ENCODE data around the gene RTL1.

Gene RTL1

DNA sequence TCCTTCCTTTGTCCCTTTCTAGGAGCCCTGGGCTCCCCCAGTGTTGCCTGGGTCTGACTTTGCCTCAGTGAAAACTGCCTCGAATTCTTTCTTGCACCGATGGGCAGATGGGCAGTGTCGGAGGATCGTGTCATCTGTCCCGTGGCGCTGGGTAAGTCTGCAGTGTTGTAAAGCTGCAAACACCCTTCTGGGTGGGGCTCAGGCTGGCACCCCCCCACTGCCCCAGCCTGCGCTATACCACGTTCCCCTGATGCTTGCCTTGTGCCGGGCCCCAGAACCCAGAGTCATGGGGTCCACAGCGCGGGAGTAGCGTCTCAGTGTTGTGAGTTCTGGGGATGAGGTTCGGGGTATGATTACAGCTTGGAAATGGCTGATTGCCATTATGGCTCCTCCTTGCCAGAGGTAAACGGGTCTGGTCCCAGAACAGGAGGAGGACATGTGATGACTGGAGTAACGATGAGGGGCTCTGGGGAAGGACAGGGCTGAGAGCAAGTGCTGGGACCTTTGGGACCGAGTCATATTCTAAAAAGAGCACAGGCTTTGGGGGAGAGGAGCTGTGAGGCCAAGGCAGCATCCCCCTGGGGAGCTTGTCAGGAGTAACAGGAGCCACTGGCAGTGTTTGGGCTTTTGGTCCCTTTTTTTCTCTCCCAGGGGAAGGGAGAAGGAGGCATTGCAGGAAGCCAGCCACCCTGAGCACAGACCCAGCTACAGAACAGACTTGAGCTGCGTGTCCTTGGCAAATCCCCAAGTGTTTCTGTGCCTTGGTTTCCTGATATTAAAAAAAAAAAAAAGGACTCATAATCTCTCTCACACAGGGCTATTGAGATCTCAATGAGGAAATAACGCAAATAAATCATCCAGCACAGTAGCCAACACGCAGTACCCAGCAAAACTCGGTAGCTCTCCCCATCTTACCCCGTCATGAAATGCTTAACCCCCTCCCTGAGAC is 4.3 kb downstream of the RTL1 start:
- no peak for DNase-seq (ENCODE audit: low read depth)

DNA sequence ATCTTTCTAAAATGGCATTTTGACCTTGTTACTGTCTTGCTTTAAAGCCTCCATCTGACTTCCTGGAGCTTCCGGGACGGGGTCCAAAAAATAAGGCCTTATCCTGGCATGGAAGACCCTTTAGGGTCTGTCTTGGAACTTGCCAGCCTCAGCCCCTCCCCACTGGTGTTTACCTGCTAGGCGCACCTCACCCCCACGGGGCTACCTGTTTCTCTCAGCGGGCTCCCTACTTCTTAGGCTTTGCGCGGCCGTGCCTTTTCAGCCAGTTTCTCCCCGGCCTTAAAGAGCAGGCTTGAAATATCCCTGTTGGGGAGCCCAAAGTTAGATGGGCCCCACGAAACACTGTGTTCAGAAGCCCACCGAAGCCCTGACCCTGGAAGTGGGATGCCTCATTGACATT is 5.1 kb downstream of the RTL1 start:
- DNase-seq (ENCODE audit: low read depth), result no peak

DNA sequence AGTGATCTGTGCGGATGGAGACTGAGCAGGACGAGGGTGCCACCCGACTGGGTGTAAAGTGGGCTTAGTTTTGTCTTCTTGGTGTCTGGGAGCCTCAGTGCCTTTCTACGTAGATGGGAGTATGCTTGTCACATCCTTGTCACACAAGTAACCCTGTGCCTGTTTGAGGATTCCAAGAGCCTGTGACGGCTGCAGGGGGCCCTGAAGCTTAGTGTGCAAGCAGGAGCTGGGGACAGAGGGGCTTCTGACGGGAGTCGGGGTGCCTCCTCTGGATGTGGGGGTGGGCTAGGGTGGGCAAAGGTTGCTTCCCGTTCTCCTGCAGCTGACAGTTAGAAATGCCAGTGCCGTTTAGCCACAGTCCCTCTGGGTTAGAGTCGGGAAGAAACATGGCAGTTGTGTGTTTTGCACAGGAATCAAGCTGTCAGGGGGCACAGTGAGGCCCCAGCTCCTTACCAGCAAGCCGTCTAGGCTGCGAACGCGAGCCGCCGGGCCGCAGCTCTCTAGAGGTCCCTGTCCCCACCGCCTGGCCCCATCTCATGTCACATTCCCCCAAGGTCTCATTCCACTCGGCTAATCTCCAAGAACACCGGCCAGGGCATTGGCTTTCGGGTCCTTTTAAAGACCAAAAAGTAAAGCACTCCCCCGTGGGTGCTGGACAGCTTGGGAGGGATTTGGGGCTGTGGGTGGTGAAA is 7.0 kb downstream of the RTL1 start:
- no peak for DNase-seq (ENCODE audit: low read depth)

DNA sequence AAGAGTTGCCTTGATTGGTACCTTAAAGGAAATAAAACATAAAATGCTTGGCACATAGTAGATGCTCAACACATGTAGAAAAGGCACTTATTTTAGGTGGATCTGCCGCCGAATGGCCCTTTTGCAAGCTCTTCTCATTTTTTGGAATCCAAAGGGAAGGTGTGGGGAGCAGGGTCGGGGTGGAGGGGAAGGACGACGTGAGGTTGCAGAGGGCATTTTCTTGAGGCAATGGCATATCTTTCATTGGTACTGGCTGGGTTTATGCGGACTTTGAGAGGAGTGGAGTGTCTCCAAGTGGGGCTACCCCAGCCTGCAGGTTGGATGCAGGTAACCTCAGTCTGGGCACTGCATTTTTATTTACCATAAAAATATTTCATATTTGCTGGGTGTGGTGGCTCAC is 8.1 kb downstream of the RTL1 start:
- DNase-seq (ENCODE audit: low read depth), result no peak

DNA sequence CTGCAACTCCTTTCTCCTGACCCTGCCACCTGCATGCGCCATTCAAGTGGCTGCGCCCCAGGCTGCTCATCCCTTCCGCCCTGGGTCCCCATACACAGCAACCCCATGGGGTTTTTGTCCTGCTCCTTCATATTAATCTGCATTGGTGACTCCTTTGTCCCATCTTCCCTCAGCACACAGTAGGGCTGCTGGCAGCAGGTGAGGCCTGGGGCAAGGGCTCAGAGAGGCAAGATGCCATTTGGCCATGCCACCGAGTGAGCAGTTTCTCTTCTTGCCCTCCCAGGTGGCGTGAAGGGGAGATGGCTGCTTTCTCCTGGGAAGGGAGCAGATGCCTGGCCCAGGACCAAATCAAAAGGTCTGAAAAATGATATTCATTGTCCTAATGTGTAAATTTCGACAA is 9.1 kb downstream of the RTL1 start:
- no peak for DNase-seq (ENCODE audit: low read depth)

DNA sequence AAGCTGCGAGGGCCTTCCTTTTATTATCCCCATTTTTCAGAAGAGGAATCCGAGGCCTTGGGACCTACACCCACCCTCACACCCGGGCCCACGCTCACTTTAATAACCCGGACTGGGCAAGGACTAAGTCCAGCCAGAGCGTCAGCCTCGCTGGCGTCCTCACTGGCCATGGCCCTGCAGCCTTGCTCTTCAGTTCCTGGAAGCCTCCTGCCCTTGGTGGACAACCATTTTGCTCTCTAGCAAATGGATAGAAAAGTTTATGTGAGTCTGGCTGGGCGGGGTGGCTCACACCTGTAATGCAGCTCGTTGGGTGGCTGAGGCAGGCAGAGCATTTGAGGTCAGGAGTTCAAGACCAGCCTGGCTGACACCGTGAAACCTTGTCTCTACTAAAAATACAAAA is 9.8 kb downstream of the RTL1 start:
- DNase-seq (ENCODE audit: low read depth), result no peak

DNA sequence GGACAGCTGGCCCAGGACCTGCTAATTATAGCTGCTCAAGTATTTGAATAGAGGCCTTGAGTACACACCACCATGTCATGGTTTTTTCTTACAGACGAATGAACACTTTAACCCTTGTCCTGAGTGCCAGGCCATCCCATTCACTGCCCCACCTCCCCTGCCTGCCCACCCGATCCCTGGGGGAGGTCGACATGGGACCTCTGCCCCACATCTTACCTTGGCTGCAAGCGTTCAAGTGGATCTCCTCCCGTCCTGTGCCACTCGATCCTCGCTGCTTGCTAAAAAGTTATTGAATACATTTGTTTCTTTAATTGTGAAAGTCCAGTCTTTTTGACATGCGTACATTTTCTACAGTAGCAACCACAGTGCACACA is 10.3 kb downstream of the RTL1 start:
- DNase-seq (ENCODE audit: low read depth), result no peak

DNA sequence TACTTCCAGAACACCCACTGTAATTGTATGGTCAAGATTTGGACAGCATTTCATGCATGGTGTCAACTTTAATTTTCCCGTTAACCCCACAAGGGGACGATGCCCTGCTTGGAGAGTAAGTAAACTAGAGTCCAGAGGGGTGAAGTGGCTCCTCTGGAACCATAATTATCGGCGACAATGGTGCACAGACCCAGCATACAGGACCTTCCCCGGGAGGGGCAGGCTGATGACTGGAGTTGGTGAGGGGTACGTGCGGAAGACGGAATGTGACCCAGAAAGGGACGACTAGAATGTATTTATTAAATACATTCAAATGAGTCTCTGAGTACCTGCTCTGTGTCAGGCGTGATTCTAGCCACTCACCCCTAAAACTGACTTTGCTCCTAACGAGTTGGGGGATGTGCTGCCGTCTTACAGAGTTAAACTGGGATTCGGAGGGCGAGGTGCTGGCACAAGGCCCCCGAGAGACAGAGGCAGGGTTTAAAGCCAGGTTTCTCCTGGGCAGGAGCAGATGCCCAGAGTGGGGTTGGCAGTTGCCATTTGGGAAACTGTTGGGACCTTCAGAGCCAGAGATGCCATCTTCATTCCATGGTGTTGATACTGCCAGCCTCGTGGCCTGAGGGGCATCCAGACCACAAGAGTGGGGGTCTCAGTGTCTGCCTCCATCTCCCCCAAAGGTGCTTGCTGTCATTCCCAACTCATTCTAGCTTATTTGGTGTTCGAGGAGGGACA is 10.9 kb downstream of the RTL1 start:
- DNase-seq (ENCODE audit: low read depth), result no peak

DNA sequence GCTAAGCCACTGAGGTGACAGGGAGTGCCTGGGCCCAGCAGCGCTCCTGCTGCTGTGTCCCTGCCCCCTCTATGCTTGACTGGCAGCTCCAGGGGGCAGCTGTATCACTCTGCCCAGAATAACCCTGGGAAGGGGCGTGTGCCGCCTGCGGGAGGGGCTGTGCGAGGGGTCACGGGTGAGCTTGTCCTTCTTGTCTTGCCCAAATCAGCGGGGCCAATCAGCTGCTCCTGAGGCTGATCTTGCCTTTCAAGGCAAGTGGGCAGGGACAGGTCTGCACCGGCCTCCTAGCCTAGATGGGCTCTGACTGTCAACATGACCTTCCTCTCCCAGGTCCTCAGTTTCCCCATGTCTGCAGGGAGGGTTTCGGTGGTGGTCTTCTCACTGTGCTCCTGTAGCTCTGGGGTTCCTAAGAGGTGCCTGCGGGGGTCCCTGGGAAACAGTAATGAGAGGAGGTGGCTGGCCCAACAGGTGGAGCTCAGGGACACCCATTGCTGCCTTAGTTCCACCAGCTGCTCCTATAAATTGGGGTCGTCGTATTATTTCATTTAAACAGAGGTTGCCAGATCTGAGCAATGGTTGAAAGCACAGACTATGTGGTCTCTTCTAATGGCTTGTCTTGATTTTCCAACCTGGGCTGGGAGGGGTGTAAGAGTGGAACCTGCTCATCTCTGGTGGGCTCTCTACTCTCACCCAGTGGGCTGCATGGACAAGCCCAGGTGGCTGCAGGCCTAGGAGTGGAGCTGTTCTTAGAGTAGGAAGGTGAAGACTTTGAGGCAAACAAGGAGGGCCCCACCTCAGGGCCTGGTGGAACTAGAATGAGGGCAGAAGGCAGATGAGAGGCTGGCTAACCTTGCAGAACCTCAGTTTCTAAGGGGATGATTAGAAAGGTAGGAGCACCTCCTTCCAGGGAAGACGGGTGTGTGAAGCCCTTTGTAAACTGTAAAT is 11.7 kb downstream of the RTL1 start:
- DNase-seq (ENCODE audit: low read depth), result no peak

DNA sequence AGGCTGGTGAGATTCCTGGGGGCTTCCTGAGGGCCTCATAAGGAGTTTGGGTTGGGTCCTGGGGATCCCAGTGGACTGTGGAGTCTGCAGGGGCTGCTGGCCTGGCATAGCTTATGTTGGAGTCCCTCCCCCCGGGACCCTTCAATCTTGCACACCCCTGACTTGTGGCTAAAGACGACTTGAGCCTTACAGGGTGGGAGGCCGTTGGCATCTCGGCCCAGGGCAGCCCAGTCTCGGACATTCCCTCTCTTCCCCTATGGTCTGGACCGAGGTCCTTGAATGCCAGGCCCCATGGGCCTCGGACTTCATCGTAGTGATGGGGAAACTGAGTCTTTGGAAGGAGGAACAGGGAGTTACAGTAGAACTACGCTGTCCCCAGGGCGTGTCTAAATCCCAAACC is 12.5 kb downstream of the RTL1 start:
- no peak for DNase-seq (ENCODE audit: low read depth)

DNA sequence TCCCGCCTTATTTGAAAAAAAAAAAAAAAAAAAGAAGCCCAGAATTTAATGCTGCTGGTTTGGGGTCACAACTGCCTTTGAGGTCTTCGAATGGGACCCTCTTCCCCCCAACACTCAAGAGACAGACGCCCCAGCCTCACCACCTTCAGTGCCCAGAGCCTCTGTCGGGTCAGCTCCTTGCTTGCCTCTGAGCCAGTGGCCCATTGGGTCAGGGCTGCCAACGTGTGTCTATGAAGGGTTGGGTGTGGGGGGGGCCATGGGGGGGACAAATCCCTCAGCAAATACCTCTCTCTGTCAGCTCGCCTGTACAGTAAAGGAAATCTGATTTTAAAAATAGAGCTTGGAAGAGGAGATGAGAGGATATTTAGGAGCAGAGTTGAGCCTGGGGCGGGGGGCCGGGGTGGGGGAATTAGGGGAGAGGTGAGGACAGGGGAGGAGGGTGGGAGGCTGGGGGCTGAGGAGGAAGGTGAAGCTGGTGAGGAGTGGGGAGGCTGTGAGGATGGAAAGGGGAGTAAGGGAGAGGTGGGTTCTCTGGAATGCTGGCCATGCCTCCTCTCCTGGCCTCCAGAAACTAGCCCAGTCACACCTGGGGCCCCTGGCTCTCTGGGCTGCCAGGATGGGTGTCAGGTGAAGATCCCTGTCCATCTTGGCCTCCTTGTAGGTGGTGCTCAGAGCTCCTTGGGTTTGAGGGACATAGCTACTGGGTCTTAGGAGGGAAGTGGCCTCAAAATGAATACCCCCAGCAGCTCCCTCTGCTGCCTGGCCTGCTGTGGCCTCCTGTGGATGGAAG is 13.3 kb downstream of the RTL1 start:
- DNase-seq (ENCODE audit: low read depth), result no peak

DNA sequence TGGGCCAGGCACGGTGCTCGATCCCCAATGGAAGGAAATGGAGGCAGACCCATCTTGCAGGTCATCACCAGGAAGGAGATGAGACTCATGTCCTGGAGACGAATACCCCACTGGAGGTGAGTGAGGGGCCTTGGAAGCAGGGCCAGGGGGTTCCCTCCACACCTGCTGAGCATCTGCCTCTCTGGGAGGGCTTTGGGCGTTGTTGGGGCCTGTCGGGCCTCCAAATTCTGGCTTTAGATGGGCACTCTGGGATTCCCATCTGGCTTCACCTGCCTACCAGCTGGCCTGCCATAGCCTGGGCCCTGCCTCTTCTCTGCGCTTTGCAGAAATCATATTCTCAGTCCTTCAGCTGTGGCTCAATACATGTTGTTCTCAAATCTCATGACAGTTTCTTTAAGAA is 13.9 kb downstream of the RTL1 start:
- DNase-seq (ENCODE audit: low read depth), result no peak

DNA sequence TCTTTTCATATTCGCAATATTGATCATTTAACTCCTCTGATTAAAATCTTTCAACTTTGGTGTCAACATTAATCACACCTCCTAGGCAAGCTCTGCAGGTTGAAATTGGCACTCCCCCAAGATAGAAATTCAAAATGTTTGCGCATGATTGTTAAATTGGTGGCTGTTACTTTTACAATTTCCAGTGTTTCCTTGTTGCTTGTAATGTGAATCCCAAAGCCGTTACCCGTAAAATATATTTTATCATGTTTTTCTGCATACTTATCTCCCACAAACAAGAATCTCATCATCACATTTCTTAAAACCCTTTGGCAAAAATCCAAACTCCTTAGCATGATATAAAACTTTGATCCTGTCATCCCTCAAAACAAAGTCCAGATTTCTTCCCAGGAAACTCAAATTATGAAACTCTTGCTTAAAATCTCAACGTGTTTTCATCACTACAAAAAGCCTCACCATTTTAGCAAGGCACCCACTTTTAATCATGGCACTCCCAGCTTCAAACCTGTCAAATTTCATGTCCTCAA is 14.7 kb downstream of the RTL1 start:
- no peak for DNase-seq (ENCODE audit: low read depth)

DNA sequence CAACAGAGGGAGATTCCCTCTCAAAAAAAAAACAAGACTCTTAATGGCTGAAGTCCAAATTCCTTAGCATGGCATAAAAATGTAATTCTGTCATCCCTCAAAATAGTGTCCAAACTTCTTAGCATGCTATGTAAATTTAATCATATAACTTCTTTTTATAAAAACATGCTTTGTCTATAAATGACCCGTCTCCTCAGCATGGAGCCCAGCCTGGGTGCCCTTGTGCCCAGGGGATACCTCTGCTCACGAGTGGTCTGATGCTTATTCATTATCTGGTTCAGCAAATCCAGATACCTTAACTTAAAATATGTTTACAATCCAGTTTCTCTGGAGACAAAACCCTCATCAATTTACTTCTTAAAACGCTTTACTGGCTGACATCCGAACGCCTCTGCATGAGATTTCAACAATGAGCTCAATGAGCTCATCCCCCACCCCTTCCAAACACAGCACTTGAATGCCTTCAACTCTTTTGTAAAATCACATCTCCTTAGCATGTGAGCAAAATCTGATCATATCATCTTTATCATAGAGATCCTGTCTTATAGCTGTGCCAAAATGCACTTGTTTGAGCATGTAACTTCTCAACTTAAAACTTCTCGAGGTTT is 15.7 kb downstream of the RTL1 start:
- DNase-seq (ENCODE audit: low read depth), result no peak

DNA sequence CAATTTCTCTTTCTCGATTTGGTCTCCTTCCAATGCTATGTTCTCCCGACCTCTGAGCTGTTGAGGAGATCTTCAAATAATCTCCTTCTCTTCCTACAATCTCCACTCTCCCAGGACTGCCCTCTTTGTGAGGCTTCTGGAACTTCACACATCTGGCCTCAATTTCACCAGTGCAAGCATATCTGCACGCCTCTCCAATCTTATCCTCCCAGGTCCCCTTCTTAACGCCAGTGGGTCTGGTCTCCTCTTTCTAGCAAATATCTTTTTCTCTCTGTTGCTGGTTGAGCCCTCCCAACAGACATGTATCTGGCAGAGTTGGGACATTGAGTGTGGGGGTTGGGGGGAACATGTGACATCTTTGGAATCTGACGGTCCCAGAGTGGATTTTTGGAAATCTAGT is 17.9 kb downstream of the RTL1 start:
- DNase-seq (ENCODE audit: low read depth), result no peak

DNA sequence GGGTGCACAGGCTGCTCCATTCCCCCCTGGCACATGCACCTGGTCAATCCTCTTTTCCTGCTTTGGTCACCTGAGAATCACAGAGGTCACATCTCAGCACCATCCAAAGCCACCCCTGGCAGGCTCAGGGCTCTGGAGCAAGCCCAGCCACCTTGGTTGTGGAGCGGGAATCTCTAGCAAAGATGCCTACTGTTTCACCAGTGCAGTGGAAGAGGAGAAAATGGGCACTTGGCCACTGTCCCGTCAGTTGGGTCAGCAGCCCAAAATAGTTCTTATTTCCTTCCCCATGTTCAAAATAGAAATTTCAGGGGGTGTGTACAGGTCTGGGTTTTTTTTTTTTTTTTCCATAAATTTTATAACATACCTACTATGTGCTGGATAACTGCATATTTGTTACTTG is 18.3 kb downstream of the RTL1 start:
- no peak for DNase-seq (ENCODE audit: low read depth)

DNA sequence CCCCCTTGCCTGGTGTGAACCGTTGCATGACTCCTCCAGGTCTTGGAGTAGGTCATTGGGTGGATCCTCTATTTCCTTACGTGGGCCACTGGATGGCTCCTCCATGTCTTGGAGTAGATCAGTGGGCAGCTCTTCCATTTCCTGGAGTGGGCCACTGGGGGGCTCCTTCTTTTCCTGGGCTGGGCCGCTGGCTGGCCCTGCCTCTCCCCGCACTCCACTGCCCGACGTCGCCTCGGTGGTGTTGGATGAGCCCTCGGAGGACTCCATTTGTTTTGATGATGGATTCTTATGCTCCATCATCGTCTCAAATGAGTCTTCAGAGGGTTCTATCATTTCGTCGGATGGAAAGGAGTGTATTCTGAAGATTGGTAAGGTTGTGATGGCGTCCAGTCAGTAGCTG is 19.1 kb downstream of the RTL1 start:
- no peak for DNase-seq (ENCODE audit: low read depth)

DNA sequence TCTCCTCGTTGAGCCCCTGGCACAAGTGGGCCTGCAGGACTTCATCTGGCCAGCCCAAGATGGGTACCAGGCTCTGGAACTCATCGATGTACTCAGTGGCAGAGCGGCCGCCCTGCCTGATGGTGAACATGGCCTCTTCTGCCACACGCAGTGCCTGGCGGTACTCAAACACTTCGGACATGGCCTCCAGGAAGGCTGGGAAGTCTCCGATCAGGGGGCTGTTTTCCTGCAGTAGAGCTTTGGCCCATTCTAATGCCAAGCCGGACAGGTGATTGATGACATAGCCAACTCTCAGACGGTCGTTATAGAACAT is 19.8 kb downstream of the RTL1 start:
- no peak for DNase-seq (ENCODE audit: low read depth)

DNA sequence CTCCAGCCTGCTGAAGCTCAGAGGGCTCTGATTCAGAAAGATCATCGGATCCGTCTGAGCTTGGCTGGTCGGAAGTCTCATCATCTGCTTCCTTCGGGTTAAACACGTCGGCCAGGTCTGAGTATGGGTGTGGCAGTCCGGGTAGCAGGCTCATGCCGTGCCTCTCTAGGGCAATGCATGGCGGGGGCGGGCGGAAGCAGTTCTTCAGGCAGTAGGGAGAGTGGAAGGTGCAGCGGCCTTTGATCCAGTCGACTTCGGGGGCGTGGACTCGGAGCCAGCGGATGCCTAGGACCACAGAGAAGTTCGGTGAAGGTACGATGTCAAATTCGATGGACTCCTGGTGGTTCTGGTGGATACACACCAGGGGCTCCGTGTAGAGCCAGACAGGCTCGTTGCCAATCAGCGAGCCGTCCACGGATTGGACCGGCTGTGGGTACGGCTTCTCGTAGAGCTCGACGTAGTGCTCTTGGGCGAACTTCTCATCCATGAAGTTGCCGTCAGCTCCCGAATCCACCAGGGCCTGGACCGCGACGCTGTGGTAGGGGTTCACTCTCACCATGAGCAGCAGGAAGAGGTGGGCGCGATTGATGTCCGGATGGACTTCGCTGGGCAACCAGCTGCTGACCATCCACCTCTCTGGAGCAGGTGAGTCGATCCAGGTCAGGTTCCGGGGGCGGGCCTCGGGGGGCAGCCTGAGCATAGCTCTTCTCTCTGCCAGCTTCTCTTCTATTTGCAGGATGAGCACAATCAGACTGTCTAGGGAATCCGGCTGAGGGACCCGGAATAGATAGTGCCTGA is 20.3 kb downstream of the RTL1 start:
- DNase-seq (ENCODE audit: low read depth), result no peak
